Progenitor cell of endocrine pancreas (in vitro differentiated cells): ENCODE measurements around the gene LANCL1. TPM values are rescaled to one million over a fixed set of nuclear protein-coding genes. Genes with fewer than 3 reads are reported as not detected.

Experiments used
- DNase-seq: peaks from one replicate; pipeline ENCODE4 v3.0.0; 2021; ENCODE audit warnings: low spot score; ENCODE audit not compliant: unreplicated experiment
- H3K27ac Mint-ChIP-seq: 2 replicates; pipeline ENCODE4 v1.8.0; 2021; ENCODE audit warnings: mild to moderate bottlenecking, moderate library complexity, mixed read lengths
- H3K27me3 Mint-ChIP-seq: 2 replicates; pipeline ENCODE4 v1.8.0; 2021; ENCODE audit warnings: mixed read lengths
- H3K36me3 Mint-ChIP-seq: 2 replicates; pipeline ENCODE4 v1.8.0; 2022; ENCODE audit warnings: mixed read lengths; ENCODE audit not compliant: insufficient read depth
- H3K4me1 Mint-ChIP-seq: 2 replicates; pipeline ENCODE4 v1.8.0; 2021; ENCODE audit warnings: low read depth, mixed read lengths
- H3K4me3 Mint-ChIP-seq: 2 replicates; pipeline ENCODE4 v1.8.0; 2021; ENCODE audit warnings: low read depth, mild to moderate bottlenecking, moderate library complexity, mixed read lengths
- H3K9me3 Mint-ChIP-seq: 2 replicates; pipeline ENCODE4 v1.8.0; 2021; ENCODE audit warnings: low read depth, mixed read lengths
- CTCF ChIP-seq: fragments of 200-600 bp; sonication (generic); IDR thresholded peaks from one replicate; pipeline ENCODE4 v1.5.0; 2021; ENCODE audit warnings: antibody characterized with exemption, mild to moderate bottlenecking; ENCODE audit not compliant: unreplicated experiment
- total RNA-seq: library from RNA; stranded (reverse); gene quantifications from 2 replicates; pipeline ENCODE4 v1.2.1, GENCODE V29; 2021

The LANCL1 gene
- total RNA-seq, 1 donor from 2014 or later, result 58.1 TPM

DNA sequence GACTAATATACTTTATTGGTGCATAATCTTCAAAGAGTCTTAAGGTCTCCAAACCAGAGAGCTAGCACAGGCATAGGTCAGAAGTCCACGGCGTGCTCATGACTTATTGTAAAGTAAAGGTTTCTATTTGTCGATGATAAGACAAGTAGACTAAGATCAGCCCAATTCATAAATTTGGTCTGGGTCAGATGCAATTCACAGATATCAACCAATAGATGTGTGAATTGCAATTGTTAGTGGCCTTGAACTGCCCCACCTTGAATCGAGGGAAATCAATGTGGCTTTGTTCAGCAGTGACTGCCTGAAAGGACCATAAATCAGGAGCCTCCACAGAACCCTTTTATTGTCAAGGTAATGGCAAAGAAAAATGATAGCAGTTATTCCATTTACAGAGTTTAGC, 40.7 kb upstream of the LANCL1 start:
- H3K9me3 Mint-ChIP-seq, result peaks cover 31% of the 10 kb centered on the region
- H3K36me3 Mint-ChIP-seq, result peaks cover 13% of the 10 kb centered on the region
- no peak overlapping the region for H3K4me3 Mint-ChIP-seq

DNA sequence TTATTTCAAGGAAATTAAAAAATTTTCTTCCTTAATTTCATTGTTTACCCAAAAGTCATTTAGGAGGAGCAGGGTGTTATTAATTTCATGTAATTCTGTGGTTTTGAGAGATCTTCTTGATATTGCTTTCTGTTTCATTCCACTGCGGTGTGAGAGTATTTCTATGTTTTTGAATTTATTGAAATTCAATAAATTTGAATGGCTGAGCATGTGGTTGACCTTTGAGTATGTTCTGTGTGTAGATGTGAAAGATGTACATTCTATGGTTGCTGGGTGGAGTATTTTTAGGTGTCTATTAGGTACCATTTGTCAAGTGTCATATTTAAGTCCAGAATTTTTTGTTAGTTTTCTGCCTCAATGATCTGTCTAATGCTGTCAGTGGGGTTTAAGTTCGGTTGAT, 39.4 kb upstream of the LANCL1 start:
- peaks cover 9% of the 10 kb centered on the region for H3K27me3 Mint-ChIP-seq
- TF ChIP-seq CTCF, result no peak
- no peak for DNase-seq
- H3K36me3 Mint-ChIP-seq, result peaks cover 13% of the 10 kb centered on the region
- H3K9me3 Mint-ChIP-seq, result peaks cover 31% of the 10 kb centered on the region
- peaks cover 3% of the 10 kb centered on the region for H3K4me1 Mint-ChIP-seq
- no peak overlapping the region for H3K27ac Mint-ChIP-seq
- no peak overlapping the region for H3K4me3 Mint-ChIP-seq

More for the DNA sequence above, 40.7 kb upstream of the LANCL1 start:
- H3K27me3 Mint-ChIP-seq, result peaks cover 9% of the 10 kb centered on the region
- no peak for TF ChIP-seq CTCF
- H3K27ac Mint-ChIP-seq, result no peak overlapping the region
- no peak for DNase-seq
- H3K4me1 Mint-ChIP-seq, result peaks cover 3% of the 10 kb centered on the region

DNA sequence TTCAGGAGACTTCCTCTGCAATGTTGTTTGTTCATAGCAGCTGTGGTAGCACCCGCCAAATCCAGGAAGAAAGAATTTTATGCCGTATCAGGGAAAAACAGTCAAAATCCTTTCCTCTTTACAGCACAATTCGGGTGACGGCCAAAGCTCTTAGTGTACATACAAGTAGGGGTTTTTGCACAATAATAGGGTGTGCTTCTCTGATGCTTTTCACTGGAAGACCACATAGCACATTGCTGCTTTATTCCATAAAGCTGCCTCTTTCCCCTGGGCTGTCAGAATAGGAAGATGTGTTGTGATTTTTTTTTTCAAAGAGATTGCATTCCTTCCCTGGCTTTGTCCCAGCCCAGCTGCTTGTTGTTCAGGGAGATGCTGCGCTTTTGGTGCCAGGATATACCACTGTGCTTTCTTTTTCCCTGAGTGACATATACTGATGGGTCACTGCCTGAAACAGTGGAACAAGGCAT, 27.2 kb upstream of the LANCL1 start:
- Mint-ChIP-seq H3K27ac (no peak overlapping the region), H3K4me1 (peaks cover 4% of the 10 kb centered on the region), H3K4me3 (no peak overlapping the region), H3K36me3 (peaks cover 6% of the 10 kb centered on the region), H3K9me3 (peaks cover 27% of the 10 kb centered on the region), H3K27me3 (no peaks in the 10 kb centered on the region)
- no peak for TF ChIP-seq CTCF
- DNase-seq, result no peak

DNA sequence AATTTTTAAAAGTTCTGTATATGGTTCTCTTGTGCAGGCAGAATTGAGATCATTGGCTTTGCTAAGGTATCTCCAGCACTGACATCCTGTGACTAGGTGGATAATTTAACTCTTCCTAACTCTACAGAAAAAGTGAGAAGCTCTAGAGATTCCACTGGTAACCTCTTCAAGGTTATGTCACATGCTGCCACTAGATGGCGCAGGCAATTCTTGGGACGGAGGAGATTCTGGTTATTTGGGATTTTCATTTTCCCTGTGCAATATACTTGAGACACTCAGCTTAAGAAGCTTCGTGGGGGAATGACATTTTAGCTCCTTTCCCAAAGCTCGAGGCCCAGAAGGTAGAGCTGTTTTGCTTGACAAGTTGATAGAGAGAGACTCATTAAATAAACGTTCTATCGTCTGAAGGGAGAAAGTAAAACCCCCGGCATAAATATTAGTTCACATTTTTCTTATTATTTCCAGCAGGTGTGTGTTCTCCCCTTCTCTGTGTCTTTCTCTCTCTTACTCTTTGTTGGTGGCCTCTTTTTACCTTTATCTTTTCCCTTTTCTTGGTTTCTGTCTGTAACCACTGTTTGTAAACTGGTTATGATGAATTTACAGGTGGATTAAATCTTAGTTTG, 26.6 kb upstream of the LANCL1 start:
- Mint-ChIP-seq H3K4me3 (no peak overlapping the region), H3K27ac (no peak overlapping the region), H3K36me3 (peaks cover 6% of the 10 kb centered on the region), H3K9me3 (peaks cover 27% of the 10 kb centered on the region), H3K27me3 (no peaks in the 10 kb centered on the region), H3K4me1 (peaks cover 4% of the 10 kb centered on the region)
- no peak for DNase-seq
- TF ChIP-seq CTCF, result peak; percentile 93

DNA sequence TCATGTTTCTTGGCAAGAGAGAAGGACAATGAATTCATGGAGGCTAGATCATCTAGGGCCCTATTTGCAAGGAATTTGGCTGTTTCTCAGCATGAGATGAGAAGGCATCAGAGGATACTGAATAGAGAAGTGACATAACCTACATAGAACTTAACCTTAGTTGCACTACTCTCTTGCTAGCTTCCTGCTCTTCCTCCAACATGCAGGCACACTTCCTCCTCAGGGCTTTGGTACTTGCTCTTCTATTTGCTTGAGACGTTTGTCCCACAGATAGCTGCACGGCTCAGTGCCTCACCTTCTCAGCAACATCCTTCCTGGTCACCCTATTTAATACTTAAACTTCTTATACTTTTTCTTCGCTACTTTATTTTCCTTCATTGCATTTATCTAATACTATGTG, 20.0 kb upstream of the LANCL1 start:
- Mint-ChIP-seq H3K4me1 (no peaks in the 10 kb centered on the region), H3K9me3 (peaks cover 12% of the 10 kb centered on the region), H3K27ac (no peak overlapping the region), H3K36me3 (peaks cover 3% of the 10 kb centered on the region), H3K27me3 (no peaks in the 10 kb centered on the region), H3K4me3 (no peak overlapping the region)
- TF ChIP-seq CTCF, result no peak
- DNase-seq, result no peak
